ENCODE results near the gene MAP2K4.
"Not testable (repeated sequence)": the region's sequence is repeated elsewhere in the genome, so short reads cannot be mapped to it uniquely, and the experiment has no call there.

Gene MAP2K4

DNA sequence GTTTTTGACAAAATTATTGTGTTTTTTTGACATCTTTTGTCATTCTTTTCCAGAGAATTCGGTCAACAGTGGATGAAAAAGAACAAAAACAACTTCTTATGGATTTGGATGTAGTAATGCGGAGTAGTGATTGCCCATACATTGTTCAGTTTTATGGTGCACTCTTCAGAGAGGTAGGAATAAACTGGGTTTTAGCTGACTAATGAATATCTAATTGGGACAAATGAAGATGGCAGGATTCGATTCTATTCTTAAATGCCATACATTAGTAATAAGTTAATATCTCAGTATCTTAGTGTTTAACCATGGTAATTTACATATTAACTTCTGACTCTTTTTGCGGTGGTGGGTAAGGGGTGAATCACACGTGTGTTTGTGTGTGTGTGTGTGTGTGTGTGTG is 74.8 kb downstream of the MAP2K4 start:
- no peak for DNase-seq

DNA sequence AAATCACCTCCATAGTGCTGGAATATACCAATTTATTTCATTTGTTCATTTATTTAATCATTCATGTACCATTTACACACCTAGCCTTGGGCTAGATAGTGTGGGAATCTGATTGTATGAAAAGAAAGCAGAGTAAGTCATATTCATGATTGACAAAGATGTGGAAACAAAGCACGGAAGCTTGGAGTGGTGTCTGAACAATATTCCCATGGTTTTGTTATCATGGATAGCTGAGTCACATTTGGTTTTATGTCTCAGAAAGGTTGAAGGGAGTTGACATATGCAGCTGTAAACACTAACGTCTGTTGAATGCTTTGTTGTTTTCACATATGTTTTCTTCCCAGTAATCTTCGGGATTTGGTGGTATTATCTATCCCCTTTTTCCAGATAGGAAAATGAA is 76.6 kb downstream of the MAP2K4 start:
- no peak for DNase-seq

DNA sequence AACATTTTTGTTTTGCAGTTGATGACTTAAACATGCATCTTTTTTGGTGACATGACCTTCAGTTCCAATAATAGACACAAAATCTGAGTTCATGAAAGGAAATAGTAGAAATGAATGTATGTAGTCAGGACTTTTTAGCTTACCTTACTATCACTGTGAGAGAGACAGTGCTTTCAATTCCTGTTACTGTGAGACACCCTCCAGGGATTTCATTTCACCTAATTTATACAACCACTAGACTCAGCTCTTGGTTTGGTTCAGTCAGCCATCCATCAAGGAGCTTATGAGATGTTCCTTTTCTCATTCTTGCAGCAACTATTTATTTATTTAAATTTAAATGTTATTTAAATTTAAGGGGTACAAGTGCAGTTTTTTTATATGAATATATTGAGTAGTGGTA is 77.9 kb downstream of the MAP2K4 start:
- no peak for DNase-seq

DNA sequence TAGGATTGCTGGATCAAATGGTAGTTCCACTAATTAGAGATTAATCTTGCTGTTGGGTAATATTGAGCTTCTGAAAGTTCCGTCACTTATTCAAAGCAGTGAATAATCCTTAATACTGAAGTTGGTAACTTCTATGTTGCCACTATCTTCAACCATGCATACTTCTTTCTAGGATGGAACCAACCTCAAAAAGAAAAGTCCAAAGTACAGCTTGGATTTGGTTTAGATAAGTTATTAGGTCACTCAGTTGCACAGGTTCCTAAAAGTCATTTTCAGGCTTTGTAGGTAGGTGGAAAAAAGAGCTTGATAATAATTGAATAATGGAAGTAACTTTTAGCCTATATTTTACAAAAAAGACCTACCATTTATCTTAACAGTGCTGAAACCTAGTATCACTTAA is 78.7 kb downstream of the MAP2K4 start:
- no peak for DNase-seq

DNA sequence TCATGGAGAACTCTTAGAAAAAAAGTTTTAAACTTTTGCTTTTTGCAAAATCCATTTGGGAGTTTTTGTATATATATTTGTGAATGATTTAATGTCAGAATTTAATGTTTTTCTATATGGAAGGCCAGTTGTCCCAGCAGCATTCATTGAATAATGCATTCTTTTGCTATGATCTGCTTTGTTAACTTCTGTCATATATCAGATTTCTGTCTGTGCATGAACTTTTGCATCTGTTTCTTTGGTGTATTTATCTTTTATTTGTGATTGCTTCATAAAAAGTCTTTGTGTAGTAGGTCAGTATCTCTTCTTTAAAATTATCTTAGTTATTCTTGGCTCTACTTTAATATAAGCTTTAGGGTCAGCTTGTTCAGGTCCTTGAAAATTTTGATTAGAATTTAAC is 84.2 kb downstream of the MAP2K4 start:
- no peak for DNase-seq

DNA sequence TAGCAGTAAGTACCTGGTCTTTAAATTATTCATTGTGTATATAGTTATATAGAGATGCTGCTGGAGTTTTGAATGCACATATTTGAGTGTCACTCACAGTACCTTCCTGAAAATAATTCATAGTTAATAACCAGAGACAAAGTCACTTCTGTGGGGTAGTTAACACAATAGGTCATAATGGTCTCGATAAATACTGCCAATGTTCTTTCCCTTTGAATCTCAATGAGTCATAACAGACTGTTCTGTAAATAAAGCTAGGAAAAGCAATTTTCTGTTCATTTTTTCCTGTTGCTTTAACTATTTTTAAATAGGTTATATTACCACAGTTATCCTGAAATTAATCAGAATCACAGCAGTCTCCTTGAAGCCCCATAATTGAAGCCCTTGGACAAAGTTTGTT is 87.2 kb downstream of the MAP2K4 start:
- DNase-seq: no peak

DNA sequence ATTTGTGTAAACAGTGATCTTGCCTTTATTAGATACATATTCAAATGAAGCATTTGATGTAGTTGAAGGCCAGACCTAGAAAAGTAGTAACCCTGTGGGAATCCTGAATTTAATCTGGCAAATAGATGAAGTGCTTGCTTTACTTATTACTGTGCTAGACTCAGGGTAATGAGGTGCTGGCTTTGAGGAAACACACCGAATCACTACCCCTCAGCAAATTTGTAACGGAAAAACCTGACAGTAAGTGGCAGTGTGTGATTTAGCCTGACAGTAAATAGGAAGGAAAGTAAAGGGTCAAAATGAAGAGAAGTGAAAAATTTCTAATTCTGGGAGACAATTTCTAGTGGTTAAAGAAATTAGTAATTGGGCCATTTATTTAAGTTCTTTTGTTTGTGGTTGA is 90.2 kb downstream of the MAP2K4 start:
- DNase-seq: no peak

DNA sequence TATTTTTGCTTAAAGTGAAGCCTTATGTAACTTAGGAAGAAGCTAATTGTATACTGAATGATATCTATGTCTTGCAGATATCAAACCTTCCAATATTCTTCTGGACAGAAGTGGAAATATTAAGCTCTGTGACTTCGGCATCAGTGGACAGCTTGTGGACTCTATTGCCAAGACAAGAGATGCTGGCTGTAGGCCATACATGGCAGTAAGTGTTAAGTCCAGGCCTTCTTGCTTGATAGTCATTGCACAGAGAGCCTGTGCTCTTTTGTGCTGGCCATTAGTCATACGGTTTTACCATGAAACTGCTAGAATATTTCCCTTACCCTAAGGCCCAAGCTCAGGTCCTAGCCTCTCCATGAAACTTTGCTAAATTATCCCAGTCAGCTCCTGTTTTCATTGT is 92.5 kb downstream of the MAP2K4 start:
- no peak for DNase-seq

DNA sequence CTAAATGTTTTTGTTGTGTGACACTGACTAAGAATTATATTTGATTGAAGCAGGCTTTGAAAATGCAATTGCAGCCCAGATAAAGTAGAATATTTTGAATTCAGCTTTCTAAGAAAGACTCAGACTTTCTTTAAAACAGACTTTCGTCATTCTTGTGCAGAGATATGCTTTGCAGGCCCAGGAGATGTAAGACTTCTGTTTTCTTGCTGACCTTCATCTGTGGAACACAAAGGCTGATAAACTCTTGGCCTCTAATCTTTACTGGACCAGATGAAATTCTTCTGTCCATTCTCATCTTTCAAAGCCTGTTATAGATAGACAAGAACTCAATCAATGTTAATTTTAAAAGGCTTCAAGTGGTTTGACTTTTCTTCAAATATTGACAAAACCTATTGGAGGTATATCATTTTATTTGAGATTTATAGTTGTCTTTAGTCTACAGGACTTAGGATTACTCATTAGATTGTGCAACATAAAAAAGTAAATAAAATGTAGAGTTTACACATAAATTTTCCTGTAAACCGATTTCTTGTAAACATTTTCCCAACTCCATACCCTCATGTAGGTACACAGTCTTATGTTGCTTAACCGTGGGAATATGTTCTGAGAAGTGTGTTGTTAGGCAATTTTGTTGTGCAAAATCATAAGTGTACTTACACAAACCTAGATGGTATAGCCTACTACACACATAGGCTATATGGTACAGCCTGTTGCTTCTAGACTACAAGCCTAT is 94.2 kb downstream of the MAP2K4 start:
- no peak for DNase-seq

DNA sequence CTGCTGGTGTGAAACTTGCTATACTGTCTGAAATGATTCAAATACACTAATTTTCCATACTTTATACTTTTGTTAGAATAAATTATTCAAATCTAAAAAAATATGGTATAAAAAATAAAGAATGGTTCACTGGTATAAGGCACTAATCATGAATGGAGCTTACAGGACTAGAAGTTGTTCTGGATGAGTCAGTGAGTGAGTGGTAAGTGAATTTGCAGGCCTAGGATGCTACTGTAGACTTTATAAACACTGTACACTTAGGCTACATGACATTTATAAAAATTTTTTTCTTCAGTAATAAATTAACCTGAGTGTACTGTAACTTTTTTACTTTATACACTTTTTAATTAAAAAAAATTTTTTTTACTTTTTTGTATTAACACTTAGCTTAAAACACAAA is 95.5 kb downstream of the MAP2K4 start:
- no peak for DNase-seq

DNA sequence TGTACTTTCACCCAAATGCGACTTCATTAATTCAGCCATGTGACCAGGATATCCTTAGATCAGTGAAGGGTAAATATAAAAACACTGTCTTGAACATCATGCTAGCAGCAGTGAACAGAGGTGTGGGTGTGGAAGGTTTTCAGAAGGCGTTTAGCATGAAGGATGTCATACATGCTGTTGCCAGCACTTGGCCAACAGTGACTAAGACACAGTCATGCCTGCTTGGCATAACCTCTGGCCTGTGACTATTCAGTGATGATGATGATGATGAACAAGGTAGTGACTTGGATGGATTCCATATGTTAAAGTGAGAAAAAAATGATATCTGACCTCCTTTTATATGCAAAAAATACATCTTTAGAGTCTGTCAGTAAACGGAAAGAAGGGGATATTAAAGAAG is 97.9 kb downstream of the MAP2K4 start:
- DNase-seq: no peak

DNA sequence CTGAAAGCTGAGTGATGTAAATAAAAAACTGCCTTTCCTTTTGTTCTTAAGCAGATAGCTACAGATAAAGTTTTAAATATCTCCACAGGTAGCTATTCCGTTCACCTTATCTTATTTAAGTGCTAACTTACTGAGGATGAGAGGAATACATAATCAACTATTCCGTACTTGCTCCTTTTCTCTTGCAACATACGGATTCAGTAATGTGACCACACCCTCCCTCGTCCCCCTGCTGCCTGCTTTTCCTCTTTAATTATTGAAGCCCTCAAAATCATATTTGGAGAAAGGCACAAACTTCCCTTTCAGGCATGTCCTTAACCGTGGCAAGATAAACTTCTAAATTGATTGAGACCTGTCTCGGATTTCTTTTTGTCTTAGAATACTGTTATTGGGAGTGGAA is 101.4 kb downstream of the MAP2K4 start:
- DNase-seq: no peak

DNA sequence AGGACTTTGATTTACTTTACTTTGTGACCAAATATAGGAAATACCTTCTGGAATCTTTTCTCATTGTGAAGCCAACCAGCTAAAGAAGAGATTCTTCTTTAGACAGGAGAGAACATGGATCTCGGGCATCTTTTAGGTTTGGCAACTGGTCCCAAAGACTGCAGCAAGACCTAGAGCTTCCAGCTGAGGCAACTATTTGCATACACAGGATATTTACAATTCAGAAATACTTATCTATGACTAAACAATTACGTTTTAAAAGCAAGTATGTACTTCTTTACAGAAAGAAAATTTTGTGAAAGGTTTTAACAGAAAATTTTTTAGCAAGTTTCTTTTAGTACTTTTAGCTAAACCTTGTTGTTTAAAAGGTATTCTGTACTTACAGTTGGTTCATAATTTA is 106.5 kb downstream of the MAP2K4 start:
- no peak for DNase-seq

DNA sequence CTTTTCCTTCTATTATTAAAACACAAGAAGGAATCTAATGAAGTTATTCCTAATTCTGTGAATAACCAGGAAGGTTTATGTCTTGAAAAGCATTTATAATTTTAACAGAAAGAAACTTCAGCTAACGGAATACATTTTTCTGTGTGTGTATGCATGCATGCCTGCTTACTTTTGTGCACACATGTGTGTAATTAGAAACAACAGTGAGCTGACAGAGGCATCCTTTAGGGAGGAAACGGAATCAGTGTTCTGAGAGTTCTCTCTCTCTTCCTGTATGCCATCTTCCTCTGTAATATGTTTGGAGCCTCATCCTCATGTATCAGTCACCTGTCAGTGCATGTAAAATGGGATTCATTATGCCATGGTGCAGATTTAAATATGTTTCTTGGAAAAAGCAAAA is 107.0 kb downstream of the MAP2K4 start:
- DNase-seq: no peak

DNA sequence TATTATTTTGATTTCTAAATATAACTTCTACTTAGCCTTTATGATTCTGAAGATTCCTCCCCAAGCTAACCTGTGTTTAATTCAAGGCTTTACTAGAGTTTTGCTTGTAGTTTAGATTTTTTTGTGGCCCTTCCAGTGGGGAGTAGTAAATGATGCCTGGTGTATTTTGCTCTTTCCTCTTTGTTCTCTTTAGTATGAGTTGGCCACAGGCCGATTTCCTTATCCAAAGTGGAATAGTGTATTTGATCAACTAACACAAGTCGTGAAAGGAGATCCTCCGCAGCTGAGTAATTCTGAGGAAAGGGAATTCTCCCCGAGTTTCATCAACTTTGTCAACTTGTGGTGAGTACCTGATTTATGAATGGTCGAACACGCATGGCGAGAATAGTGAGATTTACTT is 108.3 kb downstream of the MAP2K4 start:
- no peak for DNase-seq

DNA sequence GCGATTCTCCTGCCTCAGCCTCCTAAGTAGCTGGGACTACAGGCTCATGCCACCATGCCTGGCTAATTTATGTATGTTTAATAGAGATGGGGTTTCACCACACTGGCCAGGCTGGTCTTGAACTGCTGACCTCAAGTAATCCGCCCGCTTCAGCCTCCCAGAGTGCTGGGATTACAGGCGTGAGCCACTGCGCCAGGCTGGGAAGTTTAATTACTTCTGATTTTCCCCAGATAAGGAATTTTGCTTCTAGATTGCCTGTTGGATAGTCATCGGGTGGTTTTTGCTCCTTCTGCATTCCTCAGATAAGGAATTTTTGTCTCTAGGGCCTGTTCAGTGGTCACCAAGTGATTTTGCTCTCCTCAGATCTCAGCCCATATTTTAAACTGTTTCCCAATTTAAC is 112.5 kb downstream of the MAP2K4 start:
- DNase-seq: no peak

DNA sequence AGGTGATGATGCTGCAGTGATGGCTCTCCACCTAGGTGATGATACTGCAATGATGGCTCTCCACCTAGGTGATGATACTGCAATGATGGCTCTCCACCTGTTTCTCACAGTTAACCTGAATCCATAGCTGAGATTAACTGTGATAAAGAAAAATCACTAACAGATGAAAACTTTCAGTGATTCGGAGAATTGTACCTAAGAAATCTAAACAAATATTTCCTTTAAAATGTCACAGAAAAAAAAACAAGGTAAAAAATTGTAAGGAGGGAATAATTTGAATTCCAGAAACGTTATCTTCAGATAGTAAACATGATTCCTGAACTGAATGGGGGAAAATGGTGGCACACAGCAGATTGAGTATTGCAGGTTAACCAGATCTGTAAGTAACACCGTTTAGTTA is 113.4 kb downstream of the MAP2K4 start:
- DNase-seq: no peak

DNA sequence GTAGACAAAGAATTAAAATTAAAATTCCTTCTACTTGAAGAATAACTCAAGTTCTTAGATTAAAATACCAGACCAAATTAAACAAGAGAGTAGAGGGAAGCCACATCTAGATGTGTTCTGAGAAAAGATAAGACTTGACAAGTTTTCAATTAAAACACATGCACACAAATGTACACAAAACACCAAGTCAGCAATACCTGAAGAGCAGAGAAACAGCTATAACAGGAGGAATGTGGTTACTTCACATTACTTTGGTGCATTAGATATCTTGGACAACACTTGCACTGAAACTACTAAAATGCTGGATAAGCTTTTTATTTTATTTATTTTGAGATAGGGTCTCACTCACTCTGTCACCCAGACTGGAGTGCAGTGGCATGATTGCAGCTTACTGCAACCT is 113.9 kb downstream of the MAP2K4 start:
- DNase-seq: no peak

DNA sequence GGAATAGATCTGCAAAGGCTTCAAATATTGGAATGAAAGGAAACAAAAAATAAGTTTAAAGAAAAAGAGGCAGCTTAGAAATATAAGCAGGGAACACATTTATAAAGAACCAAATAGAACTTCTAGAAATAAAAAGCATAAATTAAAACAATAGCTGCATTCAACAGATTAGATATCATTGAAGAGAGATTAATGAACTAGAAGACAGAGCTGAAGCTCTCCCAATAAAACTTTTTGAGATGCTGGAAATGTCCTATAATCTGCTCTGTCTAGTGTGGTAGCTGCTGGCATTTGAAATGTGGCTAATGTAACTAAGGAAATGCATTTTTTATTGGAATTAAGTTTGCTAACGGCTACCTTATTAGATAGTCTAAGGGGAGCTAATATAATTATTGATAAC is 115.6 kb downstream of the MAP2K4 start:
- DNase-seq: no peak

DNA sequence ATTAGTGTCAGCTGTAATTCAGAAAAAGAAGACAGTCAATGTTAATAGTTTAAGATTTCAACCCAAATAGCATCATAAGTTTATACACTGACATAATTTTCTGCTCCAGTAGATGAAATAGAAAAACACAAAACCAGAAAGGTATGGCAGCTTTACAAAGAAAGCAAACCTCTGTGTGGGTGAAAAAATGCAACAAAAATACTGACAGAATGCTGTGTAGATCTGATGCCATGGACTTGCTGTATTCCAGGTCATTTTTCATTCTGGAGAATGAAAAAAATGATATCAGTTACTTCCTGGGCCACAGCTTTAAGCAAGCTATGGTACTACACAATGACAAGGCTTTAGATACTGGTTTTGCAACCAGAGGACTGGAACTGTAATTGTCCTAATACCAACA is 116.0 kb downstream of the MAP2K4 start:
- no peak for DNase-seq

DNA sequence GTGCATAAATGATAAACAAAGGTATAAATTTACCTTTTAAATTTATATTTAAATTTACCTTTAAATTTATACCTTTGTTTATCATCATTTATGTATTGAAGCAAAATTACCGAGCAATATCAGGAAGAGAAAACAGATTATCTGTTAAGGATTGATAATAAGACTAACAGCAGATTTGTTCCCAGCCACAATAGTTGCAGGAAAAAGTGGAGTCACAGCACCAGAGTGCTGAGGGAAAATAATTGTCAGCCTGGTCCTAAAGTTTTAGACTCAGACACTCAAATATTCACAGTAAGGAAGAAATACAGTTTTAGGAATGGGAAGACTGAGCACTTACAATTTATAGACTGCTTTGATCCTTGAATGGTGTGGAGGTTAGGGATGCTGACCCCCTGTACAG is 117.2 kb downstream of the MAP2K4 start:
- no peak for DNase-seq

DNA sequence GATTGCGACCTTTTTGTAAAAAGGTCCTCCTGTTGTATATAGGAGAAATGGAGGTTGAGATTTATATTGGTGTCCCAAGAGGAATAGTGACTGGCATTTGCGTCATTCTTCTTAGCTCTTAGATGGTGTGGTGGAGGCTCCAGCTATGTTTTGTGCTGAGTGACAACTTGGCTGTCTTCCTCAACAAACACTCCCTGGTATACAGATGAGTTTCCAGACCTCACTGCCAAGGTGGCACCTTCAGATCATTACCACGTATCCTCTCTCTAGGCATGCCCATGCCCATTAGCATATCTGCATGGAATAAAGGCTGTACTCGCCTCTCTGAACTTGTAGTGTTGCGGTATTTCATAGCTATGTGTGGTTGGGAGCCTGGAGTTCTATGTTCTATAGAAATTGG is 120.0 kb downstream of the MAP2K4 start:
- no peak for DNase-seq

DNA sequence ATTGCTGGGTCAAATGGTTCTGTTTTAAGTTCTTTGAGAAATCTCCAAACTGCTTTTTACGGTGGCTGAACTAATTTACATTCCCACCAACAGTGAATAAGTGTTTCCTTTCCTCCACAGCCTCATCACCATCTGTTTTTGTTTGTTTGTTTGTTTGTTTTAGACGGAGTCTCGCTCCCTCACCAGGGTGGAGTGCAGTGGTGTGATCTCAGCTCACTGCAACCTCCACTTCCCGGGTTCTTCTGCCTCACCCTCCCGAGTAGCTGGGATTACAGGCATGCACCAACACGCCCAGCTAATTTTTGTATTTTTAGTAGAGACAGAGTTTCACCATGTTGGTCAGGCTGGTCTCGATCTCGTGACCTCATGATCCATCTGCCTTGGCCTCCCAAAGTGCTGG is 141.5 kb downstream of the MAP2K4 start:
- not testable (repeated sequence) for DNase-seq

DNA sequence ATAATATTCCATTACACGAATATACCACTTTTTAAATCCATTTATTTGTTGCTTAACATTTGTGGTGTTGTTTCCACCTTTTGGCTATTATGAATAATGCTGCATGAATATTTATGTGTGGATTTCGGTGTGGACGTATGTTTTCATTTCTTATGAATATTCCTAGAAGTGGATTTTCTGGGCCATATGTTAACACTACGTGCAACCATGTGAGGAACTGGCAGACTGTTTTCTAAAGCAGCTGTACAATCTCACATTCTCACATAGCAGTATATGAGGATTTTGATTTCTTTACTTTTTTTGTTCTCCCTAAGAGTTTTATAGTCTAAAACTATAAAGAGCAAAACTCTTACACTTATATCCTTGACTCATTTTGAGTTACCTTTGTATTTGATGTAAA is 143.4 kb downstream of the MAP2K4 start:
- DNase-seq: no peak

DNA sequence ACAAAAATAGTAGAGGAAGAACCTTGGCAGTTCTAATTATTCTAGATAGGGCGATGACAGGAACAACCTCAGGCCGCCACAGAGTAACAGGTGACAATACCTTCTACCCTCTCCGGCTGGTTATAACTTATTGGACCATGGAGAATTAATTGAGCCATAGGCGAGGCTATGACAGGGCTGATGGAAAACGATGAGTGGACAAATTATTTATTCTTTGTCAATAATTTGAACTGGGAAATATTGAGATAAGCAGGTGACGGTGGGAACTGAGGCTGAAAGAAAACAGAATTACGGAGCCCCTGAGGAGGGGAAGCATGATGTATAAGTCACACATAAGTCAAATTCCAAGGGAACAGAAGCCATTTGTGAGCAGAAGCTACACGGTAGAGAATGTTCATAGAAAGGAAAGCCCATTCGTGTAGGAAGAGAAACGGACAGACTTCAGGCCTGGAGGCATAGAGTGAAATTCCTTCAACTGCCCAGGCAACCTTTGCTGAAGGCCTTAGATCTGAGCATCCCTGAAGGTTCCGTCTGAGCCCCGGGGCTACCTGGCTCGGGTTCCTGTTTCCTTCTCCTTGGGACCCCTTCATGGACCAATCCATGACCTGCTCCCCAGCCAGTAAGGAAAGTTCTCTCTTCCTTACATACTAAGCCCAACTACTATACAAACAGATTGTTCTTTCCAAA is 158.1 kb downstream of the MAP2K4 start:
- no peak for DNase-seq

Measured in stimulated activated CD8-positive, alpha-beta memory T cell treated with anti-CD3 and anti-CD28 coated beads, Interleukin-4, amount 100 ng/mL, for 48 hours (primary cell).